OCI-LY1 (cell line): Measurements from ENCODE around the gene FLACC1.

ENCODE experiments used
- H2AFZ ChIP-seq: fragments of 200-600 bp; sonication (generic), shearing (Covaris generic); 2 replicates; pipeline ENCODE4 v1.6.0; 2014; ENCODE audit warnings: antibody characterized with exemption, mild to moderate bottlenecking, low read length
- H3F3A ChIP-seq: fragments of 200-600 bp; sonication (generic), shearing (Covaris generic); 2 replicates; pipeline ENCODE4 v1.6.0; 2014; ENCODE audit warnings: mild to moderate bottlenecking, antibody characterized with exemption, low read length, moderate library complexity; ENCODE audit not compliant: insufficient read depth
- H3K27ac ChIP-seq: fragments of 200-600 bp; sonication (generic); 2 replicates; pipeline ENCODE4 v1.5.1; 2014; ENCODE audit warnings: low read length, mixed run types, mild to moderate bottlenecking, low read depth; ENCODE audit not compliant: poor library complexity, severe bottlenecking
- H3K27me3 ChIP-seq: fragments of 200-600 bp; sonication (generic); 2 replicates; pipeline ENCODE4 v1.6.0; 2014; ENCODE audit warnings: antibody characterized with exemption, mild to moderate bottlenecking, low read length, moderate library complexity; ENCODE audit not compliant: insufficient read depth
- H3K36me3 ChIP-seq: fragments of 200-600 bp; sonication (generic); 2 replicates; pipeline ENCODE4 v1.6.1; 2014; ENCODE audit warnings: mild to moderate bottlenecking, antibody characterized with exemption, low read length, moderate library complexity, mixed read lengths; ENCODE audit not compliant: insufficient read depth
- H3K4me1 ChIP-seq: fragments of 200-600 bp; sonication (generic); 2 replicates; pipeline ENCODE4 v1.5.1; 2014; ENCODE audit warnings: mild to moderate bottlenecking, low read length, moderate library complexity; ENCODE audit not compliant: insufficient read depth, severe bottlenecking
- H3K4me2 ChIP-seq: fragments of 200-600 bp; sonication (generic), shearing (Covaris generic); 2 replicates; pipeline ENCODE4 v1.6.1; 2014; ENCODE audit warnings: low read length
- H3K4me3 ChIP-seq: fragments of 200-600 bp; sonication (generic); 2 replicates; pipeline ENCODE4 v1.5.1; 2014; ENCODE audit warnings: low read length, low read depth, mild to moderate bottlenecking, mixed read lengths; ENCODE audit not compliant: poor library complexity, severe bottlenecking
- H3K79me2 ChIP-seq: fragments of 200-600 bp; shearing (Covaris generic); 2 replicates; pipeline ENCODE4 v1.6.1; 2016; ENCODE audit warnings: mixed run types, low read length, mixed read lengths; ENCODE audit not compliant: insufficient read depth
- H3K9ac ChIP-seq: fragments of 200-600 bp; sonication (generic), shearing (Covaris generic); 2 replicates; pipeline ENCODE4 v1.6.1; 2014; ENCODE audit warnings: mild to moderate bottlenecking, low read length, mixed read lengths
- H3K9me2 ChIP-seq: fragments of 200-600 bp; sonication (generic), shearing (Covaris generic); 2 replicates; pipeline ENCODE4 v1.6.1; 2014; ENCODE audit warnings: low read depth, mild to moderate bottlenecking, low read length, mixed read lengths
- H3K9me3 ChIP-seq: fragments of 200-600 bp; shearing (Covaris generic); 2 replicates; pipeline ENCODE4 v1.6.1; 2014; ENCODE audit warnings: low read length, mixed read lengths
- H4K20me1 ChIP-seq: fragments of 200-600 bp; sonication (generic), shearing (Covaris generic); 2 replicates; pipeline ENCODE4 v1.6.0; 2016; ENCODE audit warnings: mild to moderate bottlenecking, low read length; ENCODE audit not compliant: insufficient read depth
- CTCF ChIP-seq: fragments of 200-600 bp; sonication (generic), shearing (Covaris generic); IDR thresholded peaks from 2 replicates; pipeline ENCODE4 v1.5.1; 2017; ENCODE audit warnings: mild to moderate bottlenecking, antibody characterized with exemption, low read length, moderate library complexity, mixed read lengths
- EZH2 ChIP-seq: fragments of 200-600 bp; sonication (generic), shearing (Covaris generic); IDR thresholded peaks from 2 replicates; pipeline ENCODE4 v1.8.0; 2017; ENCODE audit warnings: borderline replicate concordance, mixed run types, mild to moderate bottlenecking, antibody characterized with exemption, low read length, moderate library complexity, mixed read lengths

Gene FLACC1

GRCh38 chr2:201327678-201328077 is 29.5 kb downstream of the FLACC1 start:
- Histone ChIP-seq H3K9me2 (no peaks in the 10 kb centered on the region), H3K9me3 (no peaks in the 10 kb centered on the region), H3K4me1 (no peaks in the 10 kb centered on the region), H3K36me3 (no peaks in the 10 kb centered on the region), H3K4me2 (no peak overlapping the region), H3K9ac (no peak overlapping the region), H4K20me1 (no peaks in the 10 kb centered on the region), H2AFZ (no peak overlapping the region), H3K79me2 (no peaks in the 10 kb centered on the region), H3K4me3 (no peak overlapping the region), H3K27me3 (no peaks in the 10 kb centered on the region), H3K27ac (no peak overlapping the region), H3F3A (no peaks in the 10 kb centered on the region)
- TF ChIP-seq CTCF (no peak), EZH2 (no peak)

- Histone ChIP-seq H3K4me3 (no peak overlapping the region), H4K20me1 (no peaks in the 10 kb centered on the region), H3K4me1 (no peaks in the 10 kb centered on the region), H3K9me2 (no peaks in the 10 kb centered on the region), H3K27me3 (no peaks in the 10 kb centered on the region), H3K79me2 (no peaks in the 10 kb centered on the region), H3F3A (no peaks in the 10 kb centered on the region), H3K27ac (no peak overlapping the region), H3K4me2 (no peak overlapping the region), H3K36me3 (no peaks in the 10 kb centered on the region), H2AFZ (no peak overlapping the region), H3K9ac (no peak overlapping the region), H3K9me3 (peaks cover 2% of the 10 kb centered on the region; the same call in 1 of the 2 replicates)
- TF ChIP-seq CTCF (no peak), EZH2 (no peak)
Observed at GRCh38 chr2:201322772-201323171, 34.4 kb downstream of the FLACC1 start.

- Histone ChIP-seq H3F3A (no peaks in the 10 kb centered on the region), H3K79me2 (no peaks in the 10 kb centered on the region), H3K9me2 (no peaks in the 10 kb centered on the region), H3K4me2 (no peak overlapping the region), H4K20me1 (no peaks in the 10 kb centered on the region), H3K27ac (no peak overlapping the region), H2AFZ (no peak overlapping the region), H3K9ac (no peak overlapping the region), H3K4me3 (no peak overlapping the region), H3K4me1 (no peaks in the 10 kb centered on the region), H3K27me3 (no peaks in the 10 kb centered on the region), H3K36me3 (no peaks in the 10 kb centered on the region), H3K9me3 (peaks cover 2% of the 10 kb centered on the region; the same call in 1 of the 2 replicates)
- no peak for TF ChIP-seq EZH2
- no peak for TF ChIP-seq CTCF
Observed at GRCh38 chr2:201320701-201321100, 36.4 kb downstream of the FLACC1 start.
